HG03064 (cell line): ENCODE measurements around the gene ANKRD23.
A peak's percentile ranks its signal among the peaks of the same experiment; 100 is the strongest.

Source experiments
- ATAC-seq: cut with Tn5 transposase; IDR thresholded peaks from one replicate; pipeline ENCODE4 v1.9.1; 2021; ENCODE audit warnings: low read depth; ENCODE audit not compliant: unreplicated experiment

ANKRD23 gene

DNA sequence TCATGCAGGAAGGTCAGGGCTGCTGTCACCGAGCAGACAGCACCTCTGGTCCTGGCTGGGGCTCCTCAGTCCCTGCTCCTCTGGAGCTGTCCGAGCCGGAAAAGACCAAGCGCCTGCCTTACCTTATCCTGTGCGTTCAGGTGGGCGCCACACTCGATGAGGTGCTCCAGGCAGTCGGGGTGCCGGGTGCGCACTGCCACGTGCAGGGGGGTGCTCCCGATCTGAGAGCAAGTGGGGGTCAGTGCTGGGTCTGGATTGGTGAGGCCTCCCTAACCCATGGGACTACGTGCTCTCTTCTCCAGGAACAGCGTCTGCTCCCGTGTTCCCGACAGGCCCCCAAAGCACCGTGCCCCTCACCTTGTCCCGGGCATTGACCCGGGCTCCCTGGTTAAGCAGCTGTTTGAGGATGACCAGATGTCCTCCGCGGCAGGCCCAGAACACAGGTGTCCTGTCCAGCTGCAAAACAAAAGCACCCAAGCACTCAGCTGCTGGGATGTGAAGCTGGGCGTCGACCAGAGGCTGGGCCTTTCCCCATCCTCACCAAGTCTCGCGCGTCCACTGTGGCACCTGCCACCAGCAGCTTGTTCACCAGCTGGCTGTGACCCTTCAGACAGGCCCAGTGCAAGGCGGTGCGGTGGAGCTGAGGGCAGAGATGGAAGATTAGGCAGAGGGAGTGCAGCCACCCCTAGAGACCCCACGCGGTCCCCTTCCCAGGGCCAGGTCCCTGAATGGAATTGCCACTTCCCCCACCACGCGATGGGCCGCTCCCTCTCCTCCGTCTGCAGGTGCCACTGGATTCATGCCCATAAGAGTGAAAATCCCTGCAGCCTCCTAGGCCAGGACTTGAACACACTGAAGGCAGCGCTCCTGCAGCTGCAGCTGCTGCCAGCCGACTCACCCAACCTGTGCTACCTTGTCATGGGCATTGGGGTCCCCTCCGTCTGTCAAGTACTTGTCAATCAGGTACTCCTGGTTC lies 3.7 kb downstream of the ANKRD23 start:
- ATAC-seq = no peak

DNA sequence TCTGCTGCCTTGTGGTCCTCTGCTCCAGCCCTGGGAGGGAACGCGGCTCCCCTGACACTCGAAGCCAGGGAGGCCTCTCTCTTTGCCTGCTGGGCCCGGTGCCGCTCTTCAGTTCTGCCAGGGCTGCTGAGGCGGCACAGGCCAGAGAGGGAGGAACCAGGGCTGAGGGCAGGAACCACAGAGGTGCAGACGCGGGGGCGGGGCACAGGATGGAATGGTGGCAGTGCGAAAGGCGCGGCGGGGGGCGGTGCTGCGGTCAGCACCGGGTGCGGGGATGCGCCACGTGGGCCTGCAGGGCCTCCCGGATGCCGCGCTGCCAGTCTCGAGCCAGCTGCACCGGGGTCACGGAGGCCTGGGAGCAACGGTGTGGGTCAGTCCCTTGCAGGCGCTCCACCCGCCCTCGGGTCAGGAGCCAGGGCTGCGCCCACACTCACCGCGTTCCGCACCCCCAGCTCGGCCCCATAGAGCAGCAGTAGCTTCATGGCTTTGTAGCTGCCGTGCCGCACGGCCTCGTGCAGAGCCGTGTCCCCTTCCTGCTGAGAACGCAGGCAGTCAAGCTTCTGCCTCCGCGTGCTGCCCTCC lies 4.4 kb downstream of the ANKRD23 start:
- peak; percentile 60 for ATAC-seq

DNA sequence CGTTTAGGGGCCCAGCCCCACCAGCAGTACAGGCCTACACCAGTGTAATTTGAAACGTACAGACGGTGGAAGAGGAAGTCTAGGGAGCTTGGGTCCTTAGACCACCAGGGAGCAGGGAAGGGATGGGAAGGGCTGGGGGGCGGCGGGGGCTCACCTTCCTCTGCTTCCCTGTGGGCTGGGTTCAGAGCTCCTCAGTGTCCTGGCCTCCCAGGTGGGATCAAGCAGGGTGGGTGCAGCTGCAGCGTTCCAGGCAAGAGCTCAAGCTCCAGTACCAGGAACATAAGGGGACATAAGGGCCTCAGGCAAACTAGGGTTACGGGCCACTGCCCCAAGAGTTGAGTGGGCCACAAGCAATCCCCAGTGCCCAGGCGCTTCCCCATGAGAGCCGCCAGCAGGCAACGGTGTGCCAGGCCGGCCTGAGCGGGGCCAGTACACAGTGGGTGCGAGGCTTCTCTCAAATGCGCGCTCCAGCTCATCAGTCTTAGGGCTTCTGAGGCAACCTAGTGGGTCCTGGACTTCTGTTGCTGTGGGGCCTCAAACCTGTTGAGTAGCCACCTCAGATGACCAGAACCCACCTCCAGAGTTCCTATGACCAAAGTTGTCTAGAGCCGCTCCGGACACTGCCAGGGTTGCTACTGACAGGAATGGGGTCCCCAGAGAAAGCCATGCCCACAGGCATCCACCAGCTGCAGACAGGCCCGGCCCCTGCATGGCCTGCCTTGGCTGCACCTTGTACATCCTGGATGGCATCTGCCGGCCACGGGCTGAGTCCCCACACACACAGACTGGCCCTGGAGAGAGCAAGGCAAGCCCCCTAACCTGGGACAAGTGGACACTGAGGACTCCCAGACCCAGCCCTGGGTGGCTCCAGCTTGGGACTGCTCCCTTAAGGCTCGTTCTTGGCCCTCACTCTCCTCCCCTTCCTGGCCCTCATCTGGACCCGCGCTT lies 5.2 kb downstream of the ANKRD23 start:
- ATAC-seq = no peak

DNA sequence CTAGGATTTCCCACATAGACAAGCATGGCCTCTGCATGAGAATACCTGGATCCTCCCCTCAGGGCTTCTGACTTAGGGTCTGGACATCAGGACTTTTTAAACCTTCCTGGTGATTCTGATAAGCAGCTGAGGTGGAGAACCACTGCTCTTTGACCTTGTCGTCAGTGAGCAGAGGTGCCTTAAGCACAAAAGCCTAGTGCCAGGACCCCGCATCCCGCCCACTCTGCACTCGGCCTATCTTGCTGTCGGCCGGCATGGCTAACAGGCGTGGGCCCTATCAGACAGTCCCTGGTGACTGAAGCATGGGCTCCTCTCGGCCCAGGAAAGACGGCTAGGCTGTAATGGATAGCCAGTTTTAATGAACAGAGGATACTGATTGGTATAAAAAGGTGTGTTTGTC lies 6.2 kb downstream of the ANKRD23 start:
- ATAC-seq = no peak

DNA sequence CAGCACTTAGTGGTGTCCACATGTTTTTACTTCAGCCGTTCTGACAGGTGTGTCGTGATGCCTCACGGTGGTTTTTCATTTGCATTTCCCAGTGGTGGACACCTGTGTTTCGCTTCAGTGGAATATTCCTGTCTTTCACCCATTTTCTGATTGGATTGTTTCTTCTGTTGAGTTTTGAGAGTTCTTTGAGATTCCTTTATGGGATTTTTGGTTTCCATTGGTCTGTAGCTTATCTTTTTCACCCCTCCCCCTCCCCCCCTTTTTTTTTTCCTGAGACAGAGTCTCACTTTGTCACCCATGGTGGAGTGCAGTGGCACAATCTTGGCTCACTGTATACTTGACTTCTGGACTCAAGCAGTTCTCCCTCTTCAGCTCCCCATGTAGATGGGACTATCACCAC lies 8.0 kb downstream of the ANKRD23 start:
- no peak for ATAC-seq

DNA sequence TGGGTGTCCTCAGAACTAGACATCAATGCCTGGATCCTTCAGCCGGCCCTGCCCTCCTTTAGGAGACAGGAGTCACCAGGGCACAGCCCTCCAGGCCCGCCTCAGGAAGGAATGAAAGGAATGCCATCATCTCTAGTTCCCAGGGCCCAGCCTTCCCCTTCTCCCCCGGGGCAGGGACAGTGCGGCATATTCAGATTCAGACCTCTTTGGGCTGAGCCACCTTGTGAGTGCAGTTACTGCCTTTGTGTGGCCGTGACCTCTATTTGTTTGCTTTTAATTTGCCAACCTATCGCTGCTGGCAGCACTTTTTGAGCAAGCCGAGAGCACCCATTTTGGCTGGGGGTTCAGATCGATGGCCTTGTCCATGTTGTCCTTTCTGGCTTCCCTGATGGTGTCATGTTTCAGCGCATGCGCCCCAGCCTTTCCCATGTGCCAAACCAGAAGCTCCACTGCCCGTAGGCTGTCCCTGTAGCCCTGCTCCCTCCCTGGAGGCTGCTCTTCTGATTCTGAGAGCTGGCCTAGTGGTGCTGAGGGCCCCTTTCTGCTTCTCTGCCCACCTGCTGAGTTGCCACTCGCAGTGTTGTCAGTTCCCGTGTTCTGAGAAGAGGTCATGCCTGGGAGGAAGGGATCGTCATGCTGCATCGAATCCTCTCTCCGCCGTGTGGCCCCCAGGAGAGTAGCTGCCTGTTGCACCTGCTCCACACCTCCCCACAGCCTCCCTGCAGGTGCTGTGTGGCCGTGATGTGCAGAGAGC lies 10.9 kb downstream of the ANKRD23 start:
- ATAC-seq = no peak

DNA sequence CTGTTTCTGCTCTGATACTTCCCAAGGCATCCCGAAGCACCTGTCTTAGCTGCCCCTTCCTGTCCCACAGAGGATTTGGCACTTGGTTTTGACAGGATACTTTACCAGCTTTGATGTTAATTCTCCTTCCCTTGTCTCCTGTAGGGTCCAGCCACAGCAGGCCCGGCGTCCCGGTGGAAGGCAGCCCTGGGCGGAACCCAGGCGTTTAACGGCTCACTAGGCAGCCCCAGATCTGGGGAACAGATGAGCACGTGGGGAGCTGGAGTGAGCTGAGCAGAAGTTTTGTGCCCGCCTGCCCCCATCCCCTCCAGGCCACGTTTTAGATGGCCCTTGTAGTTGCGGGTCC lies 11.4 kb downstream of the ANKRD23 start:
- ATAC-seq = no peak

DNA sequence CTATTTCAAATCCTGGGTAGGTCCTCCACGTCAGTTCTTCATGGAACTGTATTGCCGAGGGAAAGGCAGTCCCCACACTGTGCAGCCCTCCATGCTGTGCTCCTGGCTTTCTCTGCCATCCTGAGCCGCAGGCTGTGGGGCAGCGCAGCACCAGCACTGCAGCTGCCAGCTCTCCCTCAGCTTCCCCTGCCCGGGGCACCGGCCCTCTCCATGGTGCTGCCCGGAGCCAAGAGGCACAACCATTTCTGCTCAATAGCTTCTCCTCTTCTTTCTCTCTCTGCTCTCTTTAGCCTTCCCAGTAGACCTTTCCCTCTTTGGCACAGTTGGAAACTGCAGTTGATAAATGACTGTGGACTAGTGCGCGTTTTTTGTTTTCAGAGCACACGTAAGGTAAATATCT lies 12.1 kb downstream of the ANKRD23 start:
- no peak for ATAC-seq

DNA sequence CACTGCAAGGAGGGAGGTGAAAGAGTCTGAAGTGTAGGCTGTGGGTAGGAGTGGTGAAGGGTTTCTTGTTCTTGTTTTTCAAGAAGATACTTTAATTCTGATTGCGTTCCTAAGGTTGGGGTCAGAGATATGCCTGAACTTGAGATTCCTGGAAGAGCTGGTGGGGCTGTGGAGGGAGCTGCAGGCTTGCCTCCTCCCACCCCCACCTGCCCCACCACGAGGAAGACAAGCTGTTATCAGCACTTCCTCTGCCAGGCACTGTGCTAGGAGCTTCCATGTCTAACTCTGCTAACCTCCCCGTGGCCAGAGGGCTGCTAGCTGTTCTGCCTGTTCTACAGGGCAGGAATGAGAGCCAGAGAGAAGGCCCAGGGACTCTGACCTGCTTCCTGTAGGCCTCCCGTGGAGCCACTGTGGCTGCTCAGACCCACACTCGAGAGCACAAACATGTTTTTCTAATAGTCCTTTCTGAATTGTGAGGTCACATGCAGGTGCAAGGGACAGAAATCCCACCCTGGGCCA lies 13.7 kb downstream of the ANKRD23 start:
- no peak for ATAC-seq

DNA sequence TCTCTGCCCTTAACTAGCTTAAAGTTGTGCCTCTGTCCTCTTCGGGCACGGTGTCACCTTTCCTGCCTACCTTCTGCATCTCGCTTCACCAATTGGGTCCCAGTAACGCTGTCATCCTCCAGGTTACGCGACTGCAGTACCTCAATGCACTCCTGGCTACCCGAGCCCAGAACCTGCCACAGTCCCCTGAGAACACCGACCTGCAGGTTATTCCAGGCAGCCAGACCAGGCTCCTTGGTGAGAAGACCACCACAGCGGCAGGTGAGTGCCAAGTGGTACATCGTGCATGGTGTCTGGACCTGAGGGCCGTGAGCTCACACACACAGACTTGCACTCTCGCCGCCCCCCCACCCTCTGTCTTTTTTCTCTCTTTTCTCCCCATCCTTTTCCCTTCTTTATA lies 14.9 kb downstream of the ANKRD23 start:
- no peak for ATAC-seq

DNA sequence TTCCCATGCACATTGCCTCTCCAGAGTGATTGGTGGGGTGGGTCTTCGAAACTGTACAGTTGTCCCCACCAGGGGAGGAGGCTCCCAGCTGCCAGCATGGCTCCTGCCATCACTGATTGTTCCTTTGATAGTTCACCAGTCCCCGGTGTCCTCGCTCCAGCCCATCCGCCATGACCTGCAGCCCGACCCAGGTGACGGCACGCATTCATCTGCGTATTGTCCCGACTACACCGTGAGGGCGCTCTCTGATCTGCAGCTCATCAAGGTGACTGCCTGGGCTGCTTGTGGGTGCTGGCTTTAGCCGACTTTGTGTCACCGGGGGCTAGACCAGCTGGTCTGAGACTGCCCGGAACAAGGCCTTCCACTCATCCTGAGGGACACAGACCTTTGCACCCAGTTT lies 15.4 kb downstream of the ANKRD23 start:
- no peak for ATAC-seq

DNA sequence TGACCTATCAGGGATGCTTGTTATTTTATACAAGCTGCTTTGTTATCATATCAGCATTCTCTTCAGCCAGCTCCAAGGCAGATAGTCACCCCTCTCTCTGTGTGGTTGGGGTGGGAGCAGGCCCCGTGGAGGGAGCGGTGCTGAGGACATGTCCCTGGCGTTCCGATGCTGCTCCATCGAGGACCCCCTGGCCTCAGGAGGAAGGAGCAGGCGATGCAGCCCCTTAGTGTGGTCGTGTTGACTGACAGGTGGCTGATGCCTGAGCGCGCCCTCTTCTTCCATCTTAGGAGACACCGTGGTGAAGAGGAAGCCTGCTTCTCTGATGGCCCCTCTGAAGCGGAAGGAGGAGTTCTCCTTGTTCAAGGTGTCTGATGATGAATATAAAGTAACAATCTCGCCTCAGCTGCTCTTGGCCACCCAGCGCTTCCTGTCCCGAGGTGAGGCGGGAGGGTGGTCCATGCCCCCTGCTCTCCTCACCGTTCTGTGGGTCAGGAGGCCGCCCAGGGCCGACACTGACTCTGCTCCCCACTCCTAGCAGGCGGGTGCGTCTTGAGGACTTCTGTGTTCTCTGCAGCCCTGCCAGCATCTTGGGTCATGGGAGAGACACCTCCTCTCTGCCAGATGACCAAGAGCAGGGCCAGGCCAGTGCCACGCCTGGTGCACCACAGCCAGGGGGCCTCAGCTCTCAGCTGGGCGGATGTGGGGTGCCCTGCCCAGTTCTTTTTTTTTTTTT lies 17.1 kb downstream of the ANKRD23 start:
- no peak for ATAC-seq

DNA sequence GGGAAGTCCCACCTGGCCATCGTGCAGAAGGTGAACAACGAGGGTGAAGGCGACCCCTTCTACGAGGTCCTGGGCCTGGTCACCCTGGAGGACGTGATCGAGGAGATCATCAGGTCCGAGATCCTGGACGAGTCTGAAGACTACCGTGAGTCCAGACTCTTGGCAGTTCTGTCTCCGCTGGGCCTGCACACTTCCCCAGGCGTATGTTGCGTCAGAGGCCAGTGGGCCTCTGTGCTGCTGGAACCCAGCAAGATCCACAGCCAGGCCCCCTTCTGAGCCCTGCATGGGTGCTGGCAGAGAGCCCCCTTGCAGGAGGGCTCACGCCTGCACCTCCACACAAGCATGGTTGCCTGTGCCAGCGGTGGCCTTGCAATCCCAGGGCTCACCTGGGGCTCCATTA lies 18.8 kb downstream of the ANKRD23 start:
- no peak for ATAC-seq

DNA sequence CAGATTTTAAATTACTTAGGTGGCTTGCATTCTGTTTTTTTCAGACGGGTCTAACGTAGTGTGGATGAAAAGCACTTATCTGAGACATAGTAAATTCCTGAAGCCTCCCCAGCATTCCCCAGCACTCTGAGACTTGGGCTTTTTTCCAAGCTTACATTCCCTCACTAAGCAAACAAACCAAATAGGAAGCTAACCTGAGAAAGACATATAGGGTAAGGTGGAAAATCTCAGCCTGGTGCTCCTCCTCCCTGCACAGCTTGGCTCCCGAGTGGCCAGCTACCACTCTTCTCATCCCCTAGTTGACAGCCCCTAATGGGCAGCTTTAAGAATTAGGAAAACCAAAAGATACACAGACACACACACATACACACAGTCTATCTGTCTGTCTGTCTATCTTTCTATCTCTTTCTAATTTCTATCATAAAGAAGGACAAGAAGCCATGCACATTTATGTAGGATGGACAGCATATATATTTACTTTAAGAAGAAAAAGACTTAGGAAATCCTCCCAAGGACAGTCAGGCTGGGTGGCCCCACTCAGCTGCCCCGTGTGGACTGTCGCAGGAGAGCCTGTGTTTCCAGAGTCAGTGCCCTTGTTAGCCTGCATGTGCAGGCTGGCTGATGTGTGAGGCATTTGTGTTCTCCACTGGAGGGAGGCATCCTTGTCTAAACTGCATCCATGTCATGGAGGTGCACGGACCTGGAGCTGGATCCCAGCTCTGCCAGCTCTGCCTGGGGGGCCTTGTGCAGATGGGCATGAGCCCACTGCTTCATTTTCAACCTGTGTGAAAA lies 19.5 kb downstream of the ANKRD23 start:
- ATAC-seq = no peak

DNA sequence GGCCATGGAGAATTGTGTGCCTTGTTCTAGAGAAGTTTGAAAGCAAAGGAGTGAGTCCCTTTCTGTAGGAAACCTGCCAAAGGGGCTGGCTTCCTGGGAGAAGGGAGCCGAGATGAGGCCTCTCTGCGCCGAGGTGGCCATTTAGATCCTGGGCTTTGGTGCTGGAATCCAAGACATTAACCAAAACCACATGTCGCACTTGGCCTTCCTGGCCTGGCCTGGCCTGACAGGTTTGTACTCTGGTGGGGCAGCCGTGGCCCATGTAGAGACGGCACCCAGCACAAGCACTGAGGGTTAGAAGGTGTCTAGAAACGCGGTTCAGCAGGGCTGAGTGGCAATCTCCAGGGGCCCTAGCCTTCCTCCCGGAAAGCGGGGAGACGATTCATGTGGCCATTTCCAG lies 20.6 kb downstream of the ANKRD23 start:
- no peak for ATAC-seq

DNA sequence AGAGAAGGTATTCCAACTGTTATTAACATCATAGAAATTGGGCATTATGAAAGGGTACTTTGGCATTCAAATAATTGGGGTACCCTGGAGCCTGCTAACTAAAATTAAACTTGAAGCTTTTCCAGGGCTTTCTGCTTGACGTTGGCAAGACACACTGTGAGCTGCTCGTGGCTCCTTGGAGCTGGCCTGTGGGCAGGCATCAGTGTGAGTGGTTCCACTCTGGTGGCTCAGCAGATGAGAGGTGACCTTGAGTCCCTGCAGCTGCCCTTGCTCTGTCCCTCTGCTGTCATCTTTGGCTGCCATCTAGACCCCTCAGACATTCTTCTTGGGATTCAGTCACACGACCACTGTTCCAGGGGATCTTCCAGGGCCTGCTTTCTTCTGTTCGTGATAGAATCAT lies 21.0 kb downstream of the ANKRD23 start:
- ATAC-seq = no peak

DNA sequence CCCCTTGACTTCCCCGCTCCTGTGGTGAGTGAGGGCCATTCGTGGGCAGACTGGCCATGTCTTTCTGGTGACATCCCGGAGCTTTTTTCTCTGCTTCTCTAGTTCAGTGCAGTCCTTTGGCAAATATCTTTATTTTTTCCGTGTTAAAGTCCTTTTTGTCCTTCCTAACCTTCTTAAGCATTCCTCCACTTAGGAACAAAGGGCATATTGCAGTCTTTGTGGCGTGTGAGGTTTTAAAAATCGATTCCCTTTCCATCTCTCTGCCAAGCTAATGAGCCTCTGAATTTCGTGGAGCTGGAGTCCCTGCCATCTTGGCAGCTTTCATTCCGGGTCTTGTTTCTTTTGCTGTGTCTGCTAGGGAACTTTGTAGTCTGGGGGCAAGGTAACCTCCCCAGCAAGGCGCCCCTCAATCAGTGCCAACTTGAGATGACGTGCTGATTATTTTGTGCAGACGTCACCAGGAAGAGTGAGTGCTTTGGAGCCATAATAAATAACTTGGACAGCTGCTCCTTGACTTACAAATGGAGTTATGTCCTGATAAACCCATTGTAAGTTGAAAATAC lies 22.6 kb downstream of the ANKRD23 start:
- no peak for ATAC-seq

DNA sequence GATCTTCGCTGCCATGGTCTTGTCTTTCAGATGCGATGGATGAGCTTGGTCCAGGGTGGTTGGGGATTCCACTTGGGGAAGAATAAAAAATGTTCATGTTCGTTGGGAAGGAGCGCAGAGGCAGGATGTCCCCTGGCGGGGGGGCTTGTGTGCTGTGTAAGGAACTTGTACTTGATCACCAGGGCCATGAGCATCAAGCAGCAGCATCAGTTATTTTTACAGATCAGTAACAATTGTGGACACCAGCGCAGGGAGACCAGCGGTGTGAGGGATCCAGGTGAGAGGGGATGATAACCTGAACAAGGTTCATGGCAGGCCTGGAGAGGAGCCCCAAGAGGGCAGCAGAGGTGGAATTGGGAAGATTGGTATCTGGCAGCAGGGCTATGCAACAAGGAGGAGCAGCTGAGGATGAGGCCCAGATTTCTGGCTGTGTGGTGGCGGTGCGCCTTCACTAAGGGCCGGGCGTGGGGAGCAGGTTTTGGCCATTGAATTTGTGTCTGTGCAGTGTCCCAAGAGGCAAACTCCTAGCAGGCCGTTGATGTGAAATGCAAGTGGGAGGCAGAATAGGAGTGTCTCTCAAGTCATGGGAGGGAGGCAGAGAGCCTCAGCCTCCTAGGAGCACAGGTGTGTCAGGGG lies 23.8 kb downstream of the ANKRD23 start:
- ATAC-seq = no peak
